Common myeloid progenitor, CD34-positive (primary cell): ENCODE data around the gene PITPNC1.

Source experiments
- CTCF ChIA-PET: fragments of 350-600 bp; sonication (Branson Sonifier 250); formaldehyde crosslinking; loops from one replicate; lab custom pipeline; 2021; ENCODE audit warnings: antibody characterized with exemption; lab: Charles Lee
- POLR2A ChIA-PET: fragments of 350-600 bp; sonication (Branson Sonifier 250); formaldehyde crosslinking; loops from one replicate; lab custom pipeline; 2021; ENCODE audit warnings: antibody characterized with exemption; lab: Charles Lee
- DNase-seq, 3 donors: peaks; one replicate each; pipeline versions ENCODE4 v3.0.0 to v3.0.0-alpha.2; 2013
- H3K27ac ChIP-seq, 2 experiments: 1 replicate in 1 of 2; 2 replicates in 1 of 2; pipeline ENCODE4 v1.7.0; 2013; ENCODE audit warnings: inconsistent platforms in 2 of 2, low read length in 2 of 2, mild to moderate bottlenecking in 2 of 2, low read depth in 1 of 2, moderate library complexity in 1 of 2; ENCODE audit not compliant: severe bottlenecking in 2 of 2, insufficient read depth in 1 of 2, poor library complexity in 1 of 2
- H3K27me3 ChIP-seq, 5 experiments: replicated peaks in 2 of 5; 1 replicate in 3 of 5; 2 replicates in 2 of 5; pipeline versions ENCODE4 v1.6.1 to v1.7.0; 2013; ENCODE audit warnings: low read length in 4 of 5, mild to moderate bottlenecking in 2 of 5, moderate library complexity in 2 of 5, inconsistent platforms in 1 of 5; ENCODE audit not compliant: insufficient read depth in 5 of 5, control insufficient read depth in 4 of 5
- H3K36me3 ChIP-seq, 4 experiments: 1 replicate in 2 of 4; 2 replicates in 2 of 4; pipeline versions ENCODE4 v1.6.1 to v1.7.0; 2013; ENCODE audit warnings: low read length in 3 of 4, control low read depth in 1 of 4, mild to moderate bottlenecking in 1 of 4; ENCODE audit not compliant: control insufficient read depth in 4 of 4, insufficient read depth in 4 of 4
- H3K4me1 ChIP-seq, 4 experiments: 1 replicate in 3 of 4; 2 replicates in 1 of 4; pipeline versions ENCODE4 v1.6.1 to v1.7.1; 2013; ENCODE audit warnings: low read length in 3 of 4, mild to moderate bottlenecking in 3 of 4, control low read depth in 1 of 4, inconsistent platforms in 1 of 4, moderate library complexity in 1 of 4; ENCODE audit not compliant: control insufficient read depth in 4 of 4, insufficient read depth in 4 of 4; ENCODE audit errors: control extremely low read depth in 1 of 4
- H3K4me3 ChIP-seq, 7 experiments: 1 replicate in 4 of 7; 2 replicates in 3 of 7; pipeline versions ENCODE4 v1.5.1 to v1.7.0; 2013; ENCODE audit warnings: mild to moderate bottlenecking in 7 of 7, low read length in 6 of 7, moderate library complexity in 6 of 7, inconsistent platforms in 2 of 7, low read depth in 2 of 7, control low read depth in 1 of 7; ENCODE audit not compliant: insufficient read depth in 4 of 7, control insufficient read depth in 1 of 7; ENCODE audit errors: extremely low read depth in 1 of 7
- H3K9me3 ChIP-seq, 5 experiments: 1 replicate in 4 of 5; 2 replicates in 1 of 5; pipeline versions ENCODE4 v1.6.1 to v1.7.1; 2013; ENCODE audit warnings: low read length in 4 of 5, mild to moderate bottlenecking in 2 of 5, inconsistent platforms in 1 of 5, low read depth in 1 of 5, moderate library complexity in 1 of 5; ENCODE audit not compliant: control insufficient read depth in 4 of 5, insufficient read depth in 2 of 5; ENCODE audit errors: control extremely low read depth in 1 of 5
- WGBS: methylation state at CpG from one replicate; pipeline ENCODE4 v1.1.5; 2013; ENCODE audit not compliant: insufficient coverage; 5-methylcytosine and 5-hydroxymethylcytosine counted together

The PITPNC1 gene

DNA sequence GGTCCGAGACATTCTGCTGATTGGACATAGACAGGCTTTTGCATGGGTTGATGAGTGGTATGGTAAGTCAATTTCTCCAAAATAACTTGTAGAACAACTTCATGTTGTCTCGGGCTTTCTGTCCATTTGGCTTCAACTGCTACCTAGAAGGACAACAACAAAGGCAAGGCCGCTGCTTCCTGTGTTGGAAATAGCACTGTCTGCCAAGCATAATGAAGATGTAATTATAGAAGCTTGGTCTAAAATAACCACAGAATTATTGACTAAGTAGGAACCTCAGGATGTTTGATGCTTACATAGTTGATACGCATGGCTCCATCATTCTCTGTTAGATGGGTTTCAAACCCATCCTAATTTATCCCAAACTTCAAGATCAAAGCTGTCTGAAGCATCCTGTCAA lies 298.4 kb downstream of the PITPNC1 start:
- Histone ChIP-seq H3K27me3 (no peaks in the 10 kb centered on the region), H3K27ac (no peak overlapping the region), H3K36me3 (peaks cover 1 to 8% (median 6%) of the 10 kb centered on the region in 4 experiments), H3K4me1 (no peaks in the 10 kb centered on the region), H3K4me3 (no peak overlapping the region), H3K9me3 (no peaks in the 10 kb centered on the region)
- no peak for DNase-seq
- CTCF ChIA-PET: no interaction called here
- POLR2A ChIA-PET: no interaction called here
- 100% methylated on average over 2 of the region's 4 CpGs for WGBS

DNA sequence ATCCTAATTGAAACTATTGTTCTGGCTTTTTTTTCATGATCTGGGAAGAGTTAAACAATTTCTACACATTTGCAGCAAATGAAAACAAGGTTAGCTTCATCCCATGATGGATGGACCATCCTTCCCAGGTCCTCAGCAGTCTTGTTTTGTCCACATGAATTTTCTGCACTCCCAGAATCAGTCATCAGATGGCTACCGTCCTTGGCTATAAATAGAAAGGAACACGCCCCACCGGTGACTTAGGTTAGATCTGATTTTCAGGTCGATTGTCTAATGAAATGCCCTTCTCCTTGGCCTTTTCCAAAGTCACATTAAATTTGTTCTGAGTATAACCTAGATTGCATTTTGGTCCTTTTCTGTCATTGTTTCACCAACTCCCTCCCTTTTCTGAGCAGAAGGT lies 299.2 kb downstream of the PITPNC1 start:
- ChIA-PET CTCF (no interaction called here), POLR2A (no interaction called here)
- H3K27me3 ChIP-seq: no peaks in the 10 kb centered on the region
- no peaks in the 10 kb centered on the region for H3K9me3 ChIP-seq
- H3K27ac ChIP-seq: no peak overlapping the region
- H3K4me1 ChIP-seq: no peaks in the 10 kb centered on the region
- 93% methylated on average over 3 of the region's 4 CpGs for WGBS
- no peak for DNase-seq
- H3K36me3 ChIP-seq: peaks cover 1 to 8% (median 6%) of the 10 kb centered on the region in 4 experiments
- H3K4me3 ChIP-seq: no peak overlapping the region

DNA sequence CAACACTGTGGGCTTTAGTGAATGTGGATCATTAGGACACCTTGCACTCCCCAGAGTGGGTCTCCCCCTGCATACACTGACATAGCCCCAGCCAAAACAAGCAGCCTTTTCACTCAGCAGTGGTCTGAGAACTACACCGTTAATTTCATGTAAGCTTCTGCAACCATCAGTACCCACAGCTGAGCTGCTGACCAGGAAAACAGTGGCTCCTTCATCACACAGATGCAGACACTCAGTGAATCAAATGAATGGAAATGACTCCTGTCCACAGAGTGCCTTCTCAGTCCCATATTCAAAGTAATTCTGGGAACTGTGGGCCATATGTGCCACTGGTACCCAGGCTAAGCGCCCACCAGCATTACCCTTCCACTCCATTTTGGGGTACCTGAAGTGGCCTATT lies 301.3 kb downstream of the PITPNC1 start:
- WGBS: 88% methylated on average over 1 of the region's 2 CpGs
- DNase-seq: no peak
- H3K36me3 ChIP-seq: peaks cover 1 to 7% (median 4%) of the 10 kb centered on the region in 4 experiments
- H3K9me3 ChIP-seq: no peaks in the 10 kb centered on the region
- CTCF ChIA-PET: interaction anchor here (1.6 kb wide), 1 partner anchor 9 kb away, joined by 5 read pairs; no protein-coding TSS in a partner anchor
- POLR2A ChIA-PET: no interaction called here
- no peaks in the 10 kb centered on the region for H3K4me1 ChIP-seq
- no peak overlapping the region for H3K4me3 ChIP-seq
- no peak overlapping the region for H3K27ac ChIP-seq
- no peaks in the 10 kb centered on the region for H3K27me3 ChIP-seq

DNA sequence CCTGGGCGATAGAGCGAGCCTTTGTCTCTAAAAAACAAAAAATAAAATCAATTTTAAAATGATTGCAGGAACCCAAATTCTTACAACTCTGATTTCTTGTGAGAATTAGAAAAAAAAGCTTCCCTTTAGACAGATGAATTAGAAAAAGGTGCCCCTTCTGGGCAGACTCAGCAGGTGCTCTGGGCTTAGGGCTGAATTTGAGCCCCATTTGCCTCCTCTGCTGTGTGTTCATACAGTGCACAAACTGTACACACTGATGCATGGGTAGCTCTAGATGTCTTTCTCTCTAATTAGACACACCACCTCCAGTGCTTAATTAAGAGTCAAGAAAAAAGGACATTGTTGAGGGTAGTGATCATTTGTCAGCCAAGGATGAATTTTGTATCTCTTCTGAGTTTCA lies 302.1 kb downstream of the PITPNC1 start:
- H3K4me1 ChIP-seq: no peaks in the 10 kb centered on the region
- WGBS: no CpG with 5 or more reads among the region's 2 CpGs
- ChIA-PET POLR2A (no interaction called here), CTCF (interaction anchor here (1.6 kb wide), 1 partner anchor 9 kb away, joined by 5 read pairs; no protein-coding TSS in a partner anchor)
- no peak overlapping the region for H3K27ac ChIP-seq
- no peaks in the 10 kb centered on the region for H3K9me3 ChIP-seq
- no peak overlapping the region for H3K4me3 ChIP-seq
- DNase-seq: no peak
- no peaks in the 10 kb centered on the region for H3K27me3 ChIP-seq
- peaks cover 1 to 7% (median 4%) of the 10 kb centered on the region in 4 experiments for H3K36me3 ChIP-seq

DNA sequence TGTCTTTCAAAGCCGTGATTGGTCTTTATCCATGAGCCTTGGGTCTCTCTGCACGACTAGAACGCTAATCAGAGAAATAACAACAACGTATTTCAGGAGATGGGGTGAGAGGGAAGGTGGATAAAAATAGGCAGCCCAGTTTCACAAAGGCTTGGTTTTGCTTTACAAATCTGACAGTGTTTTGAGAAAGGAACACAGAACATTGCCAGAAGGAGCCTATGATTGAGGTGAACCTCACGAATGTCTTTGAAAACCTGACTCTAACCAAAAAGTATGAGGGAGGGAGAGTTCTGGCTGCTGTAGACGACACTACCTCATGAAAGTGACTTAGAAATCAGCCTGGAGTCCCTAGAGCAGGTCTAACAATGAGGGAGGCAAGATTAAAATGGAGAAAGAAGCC lies 302.6 kb downstream of the PITPNC1 start:
- WGBS: 92% methylated on average over 6 of the region's 6 CpGs
- Histone ChIP-seq H3K4me1 (no peaks in the 10 kb centered on the region), H3K27me3 (no peaks in the 10 kb centered on the region), H3K27ac (no peak overlapping the region), H3K36me3 (peaks cover 1 to 7% (median 4%) of the 10 kb centered on the region in 4 experiments), H3K4me3 (no peak overlapping the region), H3K9me3 (no peaks in the 10 kb centered on the region)
- ChIA-PET CTCF (no interaction called here), POLR2A (no interaction called here)
- DNase-seq: no peak

DNA sequence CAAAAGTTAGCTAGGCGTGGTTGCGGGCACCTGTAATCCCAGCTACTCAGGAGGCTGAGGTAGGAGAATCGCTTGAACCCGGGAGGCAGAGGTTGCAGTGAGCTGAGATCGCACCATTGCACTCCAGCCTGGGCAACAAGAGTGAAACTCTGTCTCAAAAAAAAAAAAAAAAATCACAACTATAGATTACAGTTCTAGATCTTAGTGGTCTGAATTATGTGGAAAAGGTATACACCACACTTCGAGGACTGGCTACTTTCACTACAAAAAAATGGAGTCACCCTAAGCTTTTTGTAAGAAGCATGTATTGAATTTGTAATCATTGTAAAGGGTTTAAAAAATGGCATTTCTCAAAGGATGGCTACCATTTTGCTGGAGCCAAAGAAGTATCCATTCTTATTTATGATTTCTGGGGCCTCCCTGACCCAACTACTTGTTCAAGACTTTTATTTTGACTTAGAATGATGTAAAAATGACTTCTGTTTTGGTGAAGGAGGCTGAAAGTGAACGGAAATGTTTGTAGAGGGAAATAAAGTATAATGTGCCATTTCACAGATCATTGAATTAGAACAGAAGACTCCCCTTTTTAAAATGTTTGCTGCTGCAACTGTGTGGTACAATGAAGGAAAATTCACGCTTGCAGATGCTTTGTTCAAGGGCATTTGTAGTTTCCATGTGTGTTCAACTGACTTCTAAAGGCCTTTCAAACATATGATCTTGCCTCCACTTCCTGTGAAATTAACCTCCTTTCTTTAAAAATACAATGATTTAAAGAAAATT lies 303.6 kb downstream of the PITPNC1 start:
- DNase-seq: no peak
- peaks cover 1 to 4% (median 3%) of the 10 kb centered on the region in 4 experiments for H3K36me3 ChIP-seq
- CTCF ChIA-PET: no interaction called here
- no peaks in the 10 kb centered on the region for H3K27me3 ChIP-seq
- no CpG with 5 or more reads among the region's 8 CpGs for WGBS
- H3K27ac ChIP-seq: no peak overlapping the region
- no peaks in the 10 kb centered on the region for H3K9me3 ChIP-seq
- POLR2A ChIA-PET: interaction anchor here (0.6 kb wide), 1 partner anchor 20 kb away, joined by 4 read pairs; no protein-coding TSS in a partner anchor
- no peak overlapping the region for H3K4me3 ChIP-seq
- H3K4me1 ChIP-seq: no peaks in the 10 kb centered on the region

DNA sequence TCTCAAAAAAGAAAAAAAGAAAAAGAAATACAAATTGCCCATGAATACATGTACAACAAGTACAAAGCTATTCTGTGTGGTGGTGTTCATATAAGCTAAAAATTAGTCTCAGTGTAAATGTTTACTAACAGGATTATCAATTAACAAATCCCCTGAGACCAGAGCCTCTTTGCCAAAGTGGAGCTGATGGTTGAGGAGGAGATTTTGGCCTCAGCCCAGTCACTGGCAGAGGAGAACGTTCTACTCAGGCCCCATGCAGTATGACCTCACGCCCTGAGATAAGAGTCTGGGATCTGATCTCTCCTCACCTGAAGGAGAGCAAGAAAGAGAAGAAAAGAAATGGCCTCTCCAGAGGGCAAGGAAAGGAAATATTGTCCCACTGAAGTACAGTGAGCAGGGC lies 305.1 kb downstream of the PITPNC1 start:
- Histone ChIP-seq H3K4me3 (no peak overlapping the region), H3K27me3 (no peaks in the 10 kb centered on the region), H3K9me3 (no peaks in the 10 kb centered on the region), H3K27ac (no peak overlapping the region), H3K4me1 (no peaks in the 10 kb centered on the region), H3K36me3 (peaks cover 0 to 8% (median 2%) of the 10 kb centered on the region in 4 experiments)
- 94% methylated on average over 2 of the region's 2 CpGs for WGBS
- POLR2A ChIA-PET: no interaction called here
- DNase-seq: no peak
- CTCF ChIA-PET: no interaction called here
